Measurements from ENCODE around the gene TYSND1.

DNA sequence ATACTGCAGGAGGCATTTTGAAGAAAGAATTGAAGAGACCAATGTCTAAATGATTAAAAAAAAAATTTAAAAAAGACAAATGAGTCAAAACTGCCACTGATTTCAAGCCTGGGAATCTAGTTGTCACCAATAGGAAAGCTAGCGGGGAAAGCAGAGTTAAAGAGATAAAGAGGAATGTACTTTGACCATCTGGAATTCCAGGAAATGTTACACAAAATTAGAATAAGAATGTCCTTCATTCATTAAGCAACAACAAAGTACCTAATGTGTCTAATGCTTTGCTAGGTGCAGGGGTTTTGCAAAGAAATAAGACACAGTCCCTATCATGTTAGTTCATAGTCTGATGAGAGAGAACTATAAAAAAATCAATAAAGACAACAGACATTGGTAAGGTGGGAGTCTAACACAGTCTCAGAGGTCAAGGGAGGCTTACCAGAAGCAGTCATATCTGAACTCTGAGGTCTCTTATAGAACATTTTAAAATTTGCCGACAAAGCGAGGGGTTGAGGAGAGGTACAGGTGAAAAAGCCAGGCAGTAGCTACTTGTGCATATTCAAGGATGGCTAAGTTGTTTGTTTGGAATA lies 8.8 kb upstream of the TYSND1 start:
- TF ChIP-seq, protein P1, sequence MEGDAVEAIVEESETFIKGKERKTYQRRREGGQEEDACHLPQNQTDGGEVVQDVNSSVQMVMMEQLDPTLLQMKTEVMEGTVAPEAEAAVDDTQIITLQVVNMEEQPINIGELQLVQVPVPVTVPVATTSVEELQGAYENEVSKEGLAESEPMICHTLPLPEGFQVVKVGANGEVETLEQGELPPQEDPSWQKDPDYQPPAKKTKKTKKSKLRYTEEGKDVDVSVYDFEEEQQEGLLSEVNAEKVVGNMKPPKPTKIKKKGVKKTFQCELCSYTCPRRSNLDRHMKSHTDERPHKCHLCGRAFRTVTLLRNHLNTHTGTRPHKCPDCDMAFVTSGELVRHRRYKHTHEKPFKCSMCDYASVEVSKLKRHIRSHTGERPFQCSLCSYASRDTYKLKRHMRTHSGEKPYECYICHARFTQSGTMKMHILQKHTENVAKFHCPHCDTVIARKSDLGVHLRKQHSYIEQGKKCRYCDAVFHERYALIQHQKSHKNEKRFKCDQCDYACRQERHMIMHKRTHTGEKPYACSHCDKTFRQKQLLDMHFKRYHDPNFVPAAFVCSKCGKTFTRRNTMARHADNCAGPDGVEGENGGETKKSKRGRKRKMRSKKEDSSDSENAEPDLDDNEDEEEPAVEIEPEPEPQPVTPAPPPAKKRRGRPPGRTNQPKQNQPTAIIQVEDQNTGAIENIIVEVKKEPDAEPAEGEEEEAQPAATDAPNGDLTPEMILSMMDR (IDR thresholded peaks at IDR 0.05) = no peak
- no peak for TF ChIP-seq ZFX (IDR thresholded peaks at IDR 0.05; ENCODE audit: borderline replicate concordance)
